Mesothelial cell of epicardium (in vitro differentiated cells): ENCODE measurements around the gene ATP11C. TPM values are rescaled to one million over a fixed set of nuclear protein-coding genes. Genes with fewer than 3 reads are reported as not detected.
"Not testable (repeated sequence)": the region's sequence is repeated elsewhere in the genome, so short reads cannot be mapped to it uniquely, and the experiment has no call there.

Source experiments
- DNase-seq, 2 experiments: peaks; one replicate each; pipeline ENCODE4 v3.0.0; 2021; ENCODE audit warnings: low spot score in 2 of 2; ENCODE audit not compliant: unreplicated experiment in 2 of 2
- H3K27ac Mint-ChIP-seq: 2 replicates; pipeline ENCODE4 v1.8.0; 2021; ENCODE audit warnings: mixed read lengths
- H3K27me3 Mint-ChIP-seq: 2 replicates; pipeline ENCODE4 v1.8.0; 2021; ENCODE audit warnings: low read depth, mixed read lengths
- H3K36me3 Mint-ChIP-seq: 2 replicates; pipeline ENCODE4 v1.8.0; 2021; ENCODE audit warnings: mixed read lengths
- H3K4me1 Mint-ChIP-seq: 2 replicates; pipeline ENCODE4 v1.8.0; 2021; ENCODE audit warnings: mixed read lengths
- H3K4me3 Mint-ChIP-seq: 2 replicates; pipeline ENCODE4 v1.8.0; 2021; ENCODE audit warnings: mild to moderate bottlenecking, moderate library complexity, mixed read lengths
- H3K9me3 Mint-ChIP-seq: 2 replicates; pipeline ENCODE4 v1.8.0; 2021; ENCODE audit warnings: mixed read lengths
- CTCF ChIP-seq: fragments of 200-600 bp; sonication (generic); IDR thresholded peaks from one replicate; pipeline ENCODE4 v1.5.0; 2021; ENCODE audit warnings: antibody characterized with exemption; ENCODE audit not compliant: unreplicated experiment
- total RNA-seq: library from RNA; stranded (reverse); gene quantifications from 3 replicates; pipeline ENCODE4 v1.2.1, GENCODE V29; 2021

The ATP11C gene
- total RNA-seq, 1 donor from 2014 or later, result 22.1 TPM

- Mint-ChIP-seq H3K4me3 (no peak overlapping the region), H3K36me3 (no peaks in the 10 kb centered on the region), H3K4me1 (peaks cover 3% of the 10 kb centered on the region), H3K27ac (no peak overlapping the region), H3K27me3 (no peaks in the 10 kb centered on the region), H3K9me3 (peaks cover 6% of the 10 kb centered on the region)
- TF ChIP-seq CTCF, result no peak
- no peak for DNase-seq
Observed at GRCh38 chrX:139850968-139851367, 81.9 kb downstream of the ATP11C start.

- Mint-ChIP-seq H3K27me3 (no peaks in the 10 kb centered on the region), H3K9me3 (peaks cover 12% of the 10 kb centered on the region), H3K36me3 (peaks cover 3% of the 10 kb centered on the region), H3K4me1 (peaks cover 5% of the 10 kb centered on the region), H3K4me3 (no peak overlapping the region), H3K27ac (no peak overlapping the region)
- no peak for TF ChIP-seq CTCF
- no peak for DNase-seq
Observed at GRCh38 chrX:139844884-139845283, 88.0 kb downstream of the ATP11C start.

GRCh38 chrX:139844163-139844562, 88.7 kb downstream of the ATP11C start:
- no peak for TF ChIP-seq CTCF
- peaks cover 7% of the 10 kb centered on the region for H3K36me3 Mint-ChIP-seq
- H3K4me3 Mint-ChIP-seq, result no peak overlapping the region
- no peak for DNase-seq
- H3K27ac Mint-ChIP-seq, result no peak overlapping the region
- H3K4me1 Mint-ChIP-seq, result peaks cover 5% of the 10 kb centered on the region
- H3K9me3 Mint-ChIP-seq, result peaks cover 19% of the 10 kb centered on the region
- no peaks in the 10 kb centered on the region for H3K27me3 Mint-ChIP-seq

- no peak for DNase-seq
- Mint-ChIP-seq H3K36me3 (peaks cover 13% of the 10 kb centered on the region), H3K4me3 (no peak overlapping the region), H3K27me3 (no peaks in the 10 kb centered on the region), H3K9me3 (peaks cover 26% of the 10 kb centered on the region), H3K27ac (no peak overlapping the region), H3K4me1 (peaks cover 5% of the 10 kb centered on the region)
- TF ChIP-seq CTCF, result no peak
Observed at GRCh38 chrX:139842326-139843185, 90.3 kb downstream of the ATP11C start.

GRCh38 chrX:139836335-139836734, 96.5 kb downstream of the ATP11C start:
- H3K9me3 Mint-ChIP-seq, result peaks cover 21% of the 10 kb centered on the region
- not testable (repeated sequence) for H3K4me3 Mint-ChIP-seq, H3K27ac Mint-ChIP-seq, H3K27me3 Mint-ChIP-seq, H3K36me3 Mint-ChIP-seq, DNase-seq
- peaks cover 24% of the 10 kb centered on the region for H3K4me1 Mint-ChIP-seq

GRCh38 chrX:139834879-139835278, 98.0 kb downstream of the ATP11C start:
- DNase-seq, result no peak
- no peaks in the 10 kb centered on the region for H3K27me3 Mint-ChIP-seq
- no peak for TF ChIP-seq CTCF
- H3K4me1 Mint-ChIP-seq, result peaks cover 35% of the 10 kb centered on the region
- no peak overlapping the region for H3K27ac Mint-ChIP-seq
- peaks cover 19% of the 10 kb centered on the region for H3K9me3 Mint-ChIP-seq
- no peak overlapping the region for H3K4me3 Mint-ChIP-seq
- H3K36me3 Mint-ChIP-seq, result peaks cover 10% of the 10 kb centered on the region
